SK-N-SH (cell line): ENCODE measurements around the gene CARM1.

Source experiments
- CTCF ChIP-seq: fragments of 200-600 bp; sonication (generic); IDR thresholded peaks from 2 replicates; pipeline ENCODE4 v1.6.1; 2017; ENCODE audit warnings: antibody characterized with exemption, mild to moderate bottlenecking, moderate library complexity
- FOXJ3 ChIP-seq: sonication (generic); formaldehyde crosslinking; IDR thresholded peaks from 2 replicates; pipeline ENCODE4 v1.5.1; 2020; ENCODE audit warnings: mild to moderate bottlenecking, missing genetic modification reagents
- MEF2A ChIP-seq: IDR thresholded peaks from 2 replicates; pipeline ENCODE4 v1.4.0; 2012; ENCODE audit warnings: low read depth, borderline replicate concordance
- MXI1 ChIP-seq: IDR thresholded peaks from 2 replicates; pipeline ENCODE4 v1.6.1; 2012; ENCODE audit warnings: mild to moderate bottlenecking, low read depth, low read length, improper control_type of control experiment
- RAD21 ChIP-seq: IDR thresholded peaks from 2 replicates; pipeline ENCODE4 v1.6.1; 2012; ENCODE audit warnings: mild to moderate bottlenecking, low read length
- RCOR1 ChIP-seq: fragments of 150-350 bp; IDR thresholded peaks from 2 replicates; pipeline ENCODE4 v1.6.1; 2017; ENCODE audit warnings: antibody characterized with exemption, low read length
- REST ChIP-seq: IDR thresholded peaks from 2 replicates; pipeline ENCODE4 v1.6.1; 2012; ENCODE audit warnings: mild to moderate bottlenecking, low read depth, low read length, moderate library complexity
- RFX5 ChIP-seq: IDR thresholded peaks from 2 replicates; pipeline ENCODE4 v1.6.1; 2012; ENCODE audit warnings: mild to moderate bottlenecking, improper control_type of control experiment, low read length
- RXRA ChIP-seq: IDR thresholded peaks from 2 replicates; pipeline ENCODE4 v1.4.0; 2012; ENCODE audit warnings: low read depth, mild to moderate bottlenecking, borderline replicate concordance

- no peak for TF ChIP-seq CTCF
- no peak for TF ChIP-seq MXI1
- no peak for TF ChIP-seq MEF2A
- TF ChIP-seq RCOR1 = no peak
- TF ChIP-seq RXRA = no peak
- TF ChIP-seq RFX5 = no peak
- TF ChIP-seq RAD21 = no peak
- no peak for TF ChIP-seq REST
- TF ChIP-seq FOXJ3 (CRISPR knock-in tag) = no peak
These were observed 24.7 kb upstream of the CARM1 start for GRCh38 chr19:10846500-10847202.
